Mesenchymal stem cell (in vitro differentiated cells and primary cell): ENCODE results near the gene KDM4B.
A peak's percentile ranks its signal among the peaks of the same experiment; 100 is the strongest.

Experiments used
- DNase-seq: peaks from one replicate; pipeline ENCODE4 v3.0.0-alpha.2; 2013
- H2AFZ ChIP-seq: one replicate; pipeline ENCODE4 v1.6.1; 2013; ENCODE audit warnings: low read depth, mild to moderate bottlenecking, control low read depth, inconsistent platforms, low read length, moderate library complexity
- H2AK5ac ChIP-seq: 2 replicates; pipeline ENCODE4 v1.6.1; 2013; ENCODE audit warnings: low read length, moderate library complexity, mild to moderate bottlenecking, inconsistent platforms; ENCODE audit not compliant: severe bottlenecking
- H2BK120ac ChIP-seq: one replicate; pipeline ENCODE4 v1.6.1; 2013; ENCODE audit warnings: low read depth, mild to moderate bottlenecking, inconsistent platforms, low read length, moderate library complexity
- H2BK12ac ChIP-seq, 2 experiments: one replicate each; pipeline ENCODE4 v1.6.1; 2013; ENCODE audit warnings: inconsistent platforms in 2 of 2, low read length in 2 of 2, mild to moderate bottlenecking in 2 of 2, moderate library complexity in 2 of 2, control low read depth in 1 of 2
- H2BK15ac ChIP-seq: one replicate; pipeline ENCODE4 v1.6.1; 2013; ENCODE audit warnings: mild to moderate bottlenecking, low read depth, inconsistent platforms; ENCODE audit not compliant: poor library complexity, severe bottlenecking
- H2BK5ac ChIP-seq: 2 replicates; pipeline ENCODE4 v1.6.1; 2013; ENCODE audit warnings: low read depth, mild to moderate bottlenecking, low read length, control low read depth, inconsistent platforms; ENCODE audit not compliant: poor library complexity, severe bottlenecking
- H3K14ac ChIP-seq, 2 experiments: one replicate each; pipeline ENCODE4 v1.6.1; 2013; ENCODE audit warnings: inconsistent platforms in 2 of 2, low read length in 2 of 2, control low read depth in 1 of 2, mild to moderate bottlenecking in 1 of 2, moderate library complexity in 1 of 2
- H3K18ac ChIP-seq, 2 experiments: one replicate each; pipeline ENCODE4 v1.6.1; 2013; ENCODE audit warnings: inconsistent platforms in 2 of 2, low read length in 2 of 2, control low read depth in 1 of 2, low read depth in 1 of 2, mild to moderate bottlenecking in 1 of 2
- H3K23ac ChIP-seq, 2 experiments: one replicate each; pipeline ENCODE4 v1.6.1; 2013; ENCODE audit warnings: inconsistent platforms in 2 of 2, low read length in 2 of 2, mild to moderate bottlenecking in 2 of 2, moderate library complexity in 2 of 2, control low read depth in 1 of 2
- H3K27ac ChIP-seq: 2 replicates; pipeline ENCODE4 v1.5.1; 2013; ENCODE audit warnings: mild to moderate bottlenecking, moderate library complexity, low read length, control low read depth, inconsistent platforms; ENCODE audit not compliant: poor library complexity, severe bottlenecking
- H3K27me3 ChIP-seq, 2 experiments: 2 replicates each; pipeline versions ENCODE4 v1.6.1 to v1.7.0; 2013; ENCODE audit warnings: low read length in 2 of 2, mild to moderate bottlenecking in 2 of 2, moderate library complexity in 2 of 2, control low read depth in 1 of 2, inconsistent platforms in 1 of 2; ENCODE audit not compliant: control insufficient read depth in 1 of 2, insufficient read depth in 1 of 2
- H3K36me3 ChIP-seq, 2 experiments: 2 replicates each; pipeline versions ENCODE4 v1.6.1 to v1.7.0; 2013; ENCODE audit warnings: low read length in 2 of 2, control low read depth in 1 of 2, inconsistent platforms in 1 of 2, low read depth in 1 of 2, mild to moderate bottlenecking in 1 of 2; ENCODE audit not compliant: insufficient read depth in 2 of 2, control insufficient read depth in 1 of 2
- H3K4ac ChIP-seq, 2 experiments: one replicate each; pipeline ENCODE4 v1.6.1; 2013; ENCODE audit warnings: inconsistent platforms in 2 of 2, low read length in 2 of 2, mild to moderate bottlenecking in 2 of 2, moderate library complexity in 2 of 2, control low read depth in 1 of 2, low read depth in 1 of 2
- H3K4me1 ChIP-seq: 2 replicates; pipeline ENCODE4 v1.6.1; 2013; ENCODE audit warnings: low read depth, low read length, control low read depth; ENCODE audit not compliant: control insufficient read depth, insufficient read depth
- H3K4me2 ChIP-seq: 2 replicates; pipeline ENCODE4 v1.6.1; 2013; ENCODE audit warnings: low read length, mild to moderate bottlenecking, inconsistent platforms; ENCODE audit not compliant: poor library complexity, severe bottlenecking
- H3K4me3 ChIP-seq, 2 experiments: 2 replicates each; pipeline versions ENCODE4 v1.5.1 to v1.7.0; 2013; ENCODE audit warnings: low read length in 2 of 2, mild to moderate bottlenecking in 2 of 2, control low read depth in 1 of 2, low read depth in 1 of 2; ENCODE audit not compliant: insufficient read depth in 1 of 2
- H3K79me1 ChIP-seq: replicated peaks from 2 replicates; pipeline ENCODE4 v1.6.1; 2013; ENCODE audit warnings: mild to moderate bottlenecking, control low read depth, low read length, inconsistent platforms; ENCODE audit not compliant: poor library complexity, severe bottlenecking
- H3K9ac ChIP-seq: 2 replicates; pipeline ENCODE4 v1.7.0; 2013; ENCODE audit warnings: mild to moderate bottlenecking, low read length, moderate library complexity
- H3K9me3 ChIP-seq: 2 replicates; pipeline ENCODE4 v1.7.0; 2013; ENCODE audit warnings: mild to moderate bottlenecking, low read length; ENCODE audit not compliant: control insufficient read depth
- H4K8ac ChIP-seq: one replicate; pipeline ENCODE4 v1.6.1; 2013; ENCODE audit warnings: inconsistent platforms, mild to moderate bottlenecking, low read length, moderate library complexity
- H4K91ac ChIP-seq: one replicate; pipeline ENCODE4 v1.6.1; 2013; ENCODE audit warnings: mild to moderate bottlenecking, low read length, inconsistent platforms
- WGBS: methylation state at CpG from one replicate; pipeline ENCODE4 v1.1.7; 2013; ENCODE audit warnings: mixed read lengths; 5-methylcytosine and 5-hydroxymethylcytosine counted together

Gene KDM4B

DNA sequence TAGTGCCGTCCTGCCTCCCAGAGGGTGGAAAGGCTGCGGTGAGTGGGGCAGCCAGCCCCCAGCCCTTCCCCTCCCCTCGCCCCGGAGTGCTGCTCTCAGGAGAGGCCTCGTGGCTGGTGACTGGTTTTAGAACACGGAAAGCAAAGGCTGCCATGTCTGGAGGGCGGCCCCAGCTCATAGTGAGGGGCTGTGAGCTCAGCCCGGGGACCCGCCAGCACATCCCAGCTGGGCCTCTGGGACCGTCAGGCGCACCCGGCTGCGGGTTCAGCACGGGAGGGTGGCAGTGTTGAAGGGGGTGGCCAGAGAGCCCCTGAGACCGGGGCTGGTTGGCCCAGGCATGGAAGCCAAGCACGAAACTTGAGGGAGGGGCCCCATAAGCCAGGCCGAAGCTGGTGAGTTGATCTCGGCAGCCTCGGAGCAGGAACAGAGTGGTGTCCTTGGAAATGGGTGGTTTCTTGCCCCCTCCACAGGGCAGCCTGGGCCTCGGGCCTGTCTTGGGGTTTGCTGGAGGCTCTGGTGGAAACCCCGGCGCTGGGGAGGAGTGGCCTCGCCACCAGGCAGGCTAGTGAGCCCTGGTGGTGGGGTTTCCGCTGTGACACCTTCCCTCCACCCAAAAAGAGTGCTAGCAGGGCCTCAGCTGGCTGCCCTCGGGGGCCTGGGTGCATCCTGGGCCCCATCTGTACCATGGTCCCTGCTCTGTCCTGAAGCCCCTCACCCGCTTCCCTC lies 157.7 kb downstream of the KDM4B start:
- H3K18ac ChIP-seq: peak overlapping the region; percentile 56 to 65
- H4K8ac ChIP-seq: peak overlapping the region; percentile 59
- no peaks in the 10 kb centered on the region for H3K27me3 ChIP-seq
- peak overlapping the region in 1 of 2 experiments; percentile 66 for H3K4ac ChIP-seq
- peaks cover 24% of the 10 kb centered on the region for H3K79me1 ChIP-seq
- peak overlapping the region; percentile 4 for H4K91ac ChIP-seq
- no peak overlapping the region for H3K23ac ChIP-seq
- WGBS: 95% methylated on average over 26 of the region's 26 CpGs
- H3K9me3 ChIP-seq: no peaks in the 10 kb centered on the region
- H2AK5ac ChIP-seq: peak overlapping the region; percentile 53
- H3K14ac ChIP-seq: no peak overlapping the region
- H2BK5ac ChIP-seq: no peak overlapping the region
- no peak overlapping the region for H3K4me3 ChIP-seq
- H2BK15ac ChIP-seq: peak overlapping the region; percentile 45
- peak overlapping the region; percentile 29 for H2BK120ac ChIP-seq
- no peak for DNase-seq
- peaks cover 50% of the 10 kb centered on the region for H3K4me1 ChIP-seq
- H3K27ac ChIP-seq: no peak overlapping the region
- H2BK12ac ChIP-seq: peak overlapping the region; percentile 11 to 65
- peaks cover 36 to 71% of the 10 kb centered on the region in 2 experiments for H3K36me3 ChIP-seq
- H3K9ac ChIP-seq: no peak overlapping the region
- H3K4me2 ChIP-seq: no peak overlapping the region
- no peak overlapping the region for H2AFZ ChIP-seq

DNA sequence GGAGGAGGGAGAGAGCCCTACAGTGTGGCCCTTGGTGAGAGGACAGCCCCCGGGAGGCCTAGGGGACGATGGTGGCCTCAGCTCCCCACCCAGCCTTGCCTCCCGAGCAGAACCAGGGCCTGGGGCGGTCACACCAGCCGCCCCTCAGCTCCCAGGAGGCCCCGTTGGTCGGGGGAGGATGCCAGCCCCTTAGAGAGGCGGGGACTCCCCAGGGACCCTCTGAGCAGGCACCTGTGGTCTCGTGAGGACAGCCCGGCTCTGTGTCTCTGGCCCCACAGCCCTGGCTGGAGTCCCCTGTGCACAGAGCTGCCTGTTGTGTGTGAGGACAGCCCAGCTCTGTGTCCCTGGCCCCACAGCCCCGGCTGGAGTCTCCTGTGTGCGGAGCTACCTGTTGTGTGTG lies 158.8 kb downstream of the KDM4B start:
- H3K23ac ChIP-seq: no peak overlapping the region
- H2BK15ac ChIP-seq: no peak overlapping the region
- no peak overlapping the region for H2BK120ac ChIP-seq
- no peaks in the 10 kb centered on the region for H3K9me3 ChIP-seq
- no peak overlapping the region for H2AFZ ChIP-seq
- peak overlapping the region in 1 of 2 experiments; percentile 64 for H3K4ac ChIP-seq
- no peak overlapping the region for H2AK5ac ChIP-seq
- no peak overlapping the region for H3K9ac ChIP-seq
- 60% methylated on average over 11 of the region's 12 CpGs for WGBS
- no peak overlapping the region for H3K4me3 ChIP-seq
- no peak overlapping the region for H3K4me2 ChIP-seq
- no peak overlapping the region for H2BK5ac ChIP-seq
- H3K4me1 ChIP-seq: peaks cover 50% of the 10 kb centered on the region
- H3K79me1 ChIP-seq: peaks cover 24% of the 10 kb centered on the region
- peak overlapping the region; percentile 1 for H4K91ac ChIP-seq
- H3K27ac ChIP-seq: no peak overlapping the region
- no peaks in the 10 kb centered on the region for H3K27me3 ChIP-seq
- peak overlapping the region; percentile 92 for H4K8ac ChIP-seq
- peaks cover 26 to 73% of the 10 kb centered on the region in 2 experiments for H3K36me3 ChIP-seq
- H3K18ac ChIP-seq: peak overlapping the region; percentile 26 to 58
- H3K14ac ChIP-seq: peak overlapping the region in 1 of 2 experiments; percentile 85
- DNase-seq: no peak
- peak overlapping the region in 1 of 2 experiments; percentile 68 for H2BK12ac ChIP-seq

DNA sequence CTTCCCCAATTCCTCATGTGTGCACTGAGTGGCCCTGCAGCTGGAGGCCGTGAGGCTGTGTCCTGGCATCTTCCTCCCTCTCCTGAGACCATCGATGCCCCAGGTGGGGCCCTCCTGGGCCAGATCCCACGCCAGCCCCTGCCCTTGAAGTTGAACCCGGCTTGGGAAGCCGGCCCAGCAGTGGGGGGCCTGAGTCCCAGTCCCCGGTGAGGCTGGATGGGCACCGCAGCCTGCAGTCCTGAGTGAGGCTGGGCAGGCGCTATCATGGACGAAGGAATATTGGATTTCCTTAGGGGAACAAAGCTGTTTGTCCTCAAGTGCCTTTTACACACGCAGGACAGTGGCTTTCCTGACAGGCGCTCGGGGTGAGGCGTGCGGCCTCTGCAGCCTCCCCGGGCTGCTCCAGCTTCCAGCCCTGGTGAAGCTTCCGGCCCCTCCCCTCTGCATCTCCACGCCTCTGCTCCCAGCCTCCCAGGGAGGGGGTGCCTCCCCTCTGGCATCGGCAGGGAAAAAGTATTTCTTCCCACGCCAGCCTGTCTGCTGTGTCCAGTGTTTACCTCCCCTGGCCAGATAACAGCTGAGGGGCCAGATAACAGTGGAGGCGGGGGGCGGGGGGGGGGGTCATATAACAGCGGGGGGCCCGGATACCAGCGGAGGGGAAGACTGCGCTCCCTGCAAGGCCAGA lies 159.5 kb downstream of the KDM4B start:
- 21% methylated on average over 22 of the region's 25 CpGs for WGBS
- peak overlapping the region; percentile 60 for H3K9ac ChIP-seq

DNA sequence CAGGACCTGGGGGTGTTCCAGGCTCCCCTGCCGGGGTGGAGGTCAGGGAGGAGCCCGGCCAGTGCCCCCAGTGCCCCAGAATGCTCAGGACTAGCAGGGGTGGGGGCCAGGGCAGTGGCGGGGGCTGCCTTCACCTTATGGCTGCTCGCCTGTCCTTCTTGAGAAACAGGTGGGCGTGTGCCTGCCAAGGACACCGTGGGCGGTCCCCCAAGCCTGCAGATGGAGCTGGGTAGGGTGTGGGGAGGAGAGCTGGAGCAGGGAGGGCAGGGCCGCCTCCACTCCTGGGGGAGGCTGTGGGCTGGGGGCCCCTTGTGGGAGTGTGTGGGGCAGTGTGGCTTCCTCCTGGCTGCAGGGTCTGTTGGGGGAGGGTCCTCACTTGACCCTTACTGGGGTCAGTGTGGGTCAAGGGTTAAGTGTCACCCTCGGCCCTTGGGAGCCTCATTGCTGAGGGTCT lies 160.1 kb downstream of the KDM4B start:
- Histone ChIP-seq H3K4me1 (peaks cover 50% of the 10 kb centered on the region), H2AFZ (no peak overlapping the region), H3K9me3 (no peaks in the 10 kb centered on the region), H3K4me2 (no peak overlapping the region), H2BK5ac (no peak overlapping the region), H3K14ac (peak overlapping the region in 1 of 2 experiments; percentile 33), H4K8ac (peak overlapping the region; percentile 73), H3K4ac (peak overlapping the region in 1 of 2 experiments; percentile 60), H2BK120ac (peak overlapping the region; percentile 23), H3K18ac (peak overlapping the region; percentile 10 to 88), H3K23ac (no peak overlapping the region), H3K27ac (no peak overlapping the region), H2AK5ac (no peak overlapping the region), H3K27me3 (no peaks in the 10 kb centered on the region), H2BK15ac (no peak overlapping the region), H3K36me3 (peaks cover 24 to 73% of the 10 kb centered on the region in 2 experiments), H3K9ac (no peak overlapping the region), H3K4me3 (no peak overlapping the region), H3K79me1 (peaks cover 17% of the 10 kb centered on the region), H4K91ac (peak overlapping the region; percentile 43), H2BK12ac (peak overlapping the region; percentile 7 to 10)
- DNase-seq: peak; percentile 50
- 32% methylated on average over 9 of the region's 9 CpGs for WGBS

More for the DNA sequence above, 159.5 kb downstream of the KDM4B start:
- Histone ChIP-seq H4K8ac (peak overlapping the region; percentile 92), H2AK5ac (no peak overlapping the region), H3K23ac (no peak overlapping the region), H3K14ac (peak overlapping the region in 1 of 2 experiments; percentile 9), H3K79me1 (peaks cover 20% of the 10 kb centered on the region), H3K36me3 (peaks cover 24 to 73% of the 10 kb centered on the region in 2 experiments), H3K4me2 (no peak overlapping the region), H3K4ac (peak overlapping the region; percentile 64 to 76), H2BK120ac (peak overlapping the region; percentile 23), H4K91ac (peak overlapping the region; percentile 87), H2BK12ac (peak overlapping the region; percentile 59 to 69), H3K4me1 (peaks cover 50% of the 10 kb centered on the region), H2AFZ (no peak overlapping the region), H3K4me3 (no peak overlapping the region), H3K9me3 (no peaks in the 10 kb centered on the region), H2BK15ac (peak overlapping the region; percentile 84), H3K18ac (peak overlapping the region; percentile 58 to 82), H3K27me3 (no peaks in the 10 kb centered on the region), H2BK5ac (no peak overlapping the region), H3K27ac (no peak overlapping the region)
- peak; percentile 88 for DNase-seq
